ENCODE results near the gene CNTN1. TPM values are rescaled to one million over a fixed set of nuclear protein-coding genes. Genes with fewer than 3 reads are reported as not detected.
"Not testable (repeated sequence)": the region's sequence is repeated elsewhere in the genome, so short reads cannot be mapped to it uniquely, and the experiment has no call there.

CNTN1 gene
- total RNA-seq, 4 donors from 2014 or later, result 0.40 to 3.9 (median 0.68) TPM

DNA sequence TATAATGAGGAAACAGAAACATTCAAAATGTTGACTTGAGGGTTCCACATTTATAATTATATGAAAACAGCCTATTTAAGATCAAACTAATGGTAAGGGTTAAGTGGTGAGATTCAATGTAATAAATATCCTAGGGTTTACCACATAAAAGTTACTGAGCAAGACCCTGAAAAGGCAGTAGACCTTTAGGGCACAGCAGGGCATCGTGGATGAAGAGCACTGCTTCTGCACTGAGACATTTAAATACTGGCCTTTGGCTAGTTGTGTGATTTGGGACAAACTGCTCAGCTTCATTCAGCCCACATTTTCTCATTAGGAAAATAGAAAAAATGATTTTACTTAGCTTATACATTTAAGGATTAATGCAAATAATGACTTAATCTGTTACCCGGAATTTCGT is 42.0 kb downstream of the CNTN1 start:
- Histone ChIP-seq H3K4me3 (no peak overlapping the region), H3K27me3 (no peaks in the 10 kb centered on the region), H3K27ac (no peak overlapping the region), H3K9me3 (no peaks in the 10 kb centered on the region), H3K4me1 (no peaks in the 10 kb centered on the region), H3K36me3 (no peaks in the 10 kb centered on the region)
- no peak for DNase-seq
- TF ChIP-seq POLR2A (IDR thresholded peaks at IDR 0.05), result no peak
- TF ChIP-seq, protein P1, sequence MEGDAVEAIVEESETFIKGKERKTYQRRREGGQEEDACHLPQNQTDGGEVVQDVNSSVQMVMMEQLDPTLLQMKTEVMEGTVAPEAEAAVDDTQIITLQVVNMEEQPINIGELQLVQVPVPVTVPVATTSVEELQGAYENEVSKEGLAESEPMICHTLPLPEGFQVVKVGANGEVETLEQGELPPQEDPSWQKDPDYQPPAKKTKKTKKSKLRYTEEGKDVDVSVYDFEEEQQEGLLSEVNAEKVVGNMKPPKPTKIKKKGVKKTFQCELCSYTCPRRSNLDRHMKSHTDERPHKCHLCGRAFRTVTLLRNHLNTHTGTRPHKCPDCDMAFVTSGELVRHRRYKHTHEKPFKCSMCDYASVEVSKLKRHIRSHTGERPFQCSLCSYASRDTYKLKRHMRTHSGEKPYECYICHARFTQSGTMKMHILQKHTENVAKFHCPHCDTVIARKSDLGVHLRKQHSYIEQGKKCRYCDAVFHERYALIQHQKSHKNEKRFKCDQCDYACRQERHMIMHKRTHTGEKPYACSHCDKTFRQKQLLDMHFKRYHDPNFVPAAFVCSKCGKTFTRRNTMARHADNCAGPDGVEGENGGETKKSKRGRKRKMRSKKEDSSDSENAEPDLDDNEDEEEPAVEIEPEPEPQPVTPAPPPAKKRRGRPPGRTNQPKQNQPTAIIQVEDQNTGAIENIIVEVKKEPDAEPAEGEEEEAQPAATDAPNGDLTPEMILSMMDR (IDR thresholded peaks at IDR 0.05), result no peak

GRCh38 chr12:40735551-40736230 is 43.5 kb downstream of the CNTN1 start:
- H3K27me3 ChIP-seq, result no peaks in the 10 kb centered on the region
- no peak for DNase-seq
- no peak overlapping the region for H3K27ac ChIP-seq
- no peaks in the 10 kb centered on the region for H3K9me3 ChIP-seq
- H3K4me3 ChIP-seq, result no peak overlapping the region
- no peaks in the 10 kb centered on the region for H3K4me1 ChIP-seq
- H3K36me3 ChIP-seq, result no peaks in the 10 kb centered on the region
- no peak for TF ChIP-seq POLR2A (IDR thresholded peaks at IDR 0.05)
- TF ChIP-seq, protein P1 (IDR thresholded peaks at IDR 0.05), result no peak

DNA sequence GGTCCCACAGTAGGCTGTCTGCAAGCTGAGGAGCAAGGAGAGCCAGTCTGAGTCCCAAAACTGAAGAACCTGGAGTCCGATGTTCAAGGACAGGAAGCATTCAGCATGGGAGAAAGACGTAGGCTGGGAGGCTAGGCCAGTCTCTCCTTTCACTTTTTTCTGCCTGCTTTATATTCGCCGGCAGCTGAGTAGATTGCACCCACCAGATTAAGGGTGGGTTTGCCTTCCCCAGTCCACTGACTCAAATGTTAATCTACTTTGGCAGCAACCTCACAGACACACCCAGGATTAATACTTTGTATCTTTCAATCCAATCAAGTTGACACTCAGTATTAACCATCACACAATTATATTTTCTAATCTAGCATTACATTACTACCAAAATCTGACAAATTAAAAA is 45.2 kb downstream of the CNTN1 start:
- not testable (repeated sequence) for H3K9me3 ChIP-seq, H3K36me3 ChIP-seq, H3K4me3 ChIP-seq, H3K4me1 ChIP-seq, H3K27ac ChIP-seq, DNase-seq, H3K27me3 ChIP-seq

- H3K4me3 ChIP-seq, result no peak overlapping the region
- no peaks in the 10 kb centered on the region for H3K36me3 ChIP-seq
- H3K9me3 ChIP-seq, result no peaks in the 10 kb centered on the region
- H3K27ac ChIP-seq, result no peak overlapping the region
- H3K27me3 ChIP-seq, result no peaks in the 10 kb centered on the region
- H3K4me1 ChIP-seq, result no peaks in the 10 kb centered on the region
- no peak for DNase-seq
- TF ChIP-seq POLR2A (IDR thresholded peaks at IDR 0.05), result no peak
- TF ChIP-seq, protein P1 (IDR thresholded peaks at IDR 0.05), result no peak
Measured at GRCh38 chr12:40738856-40739255, 46.6 kb downstream of the CNTN1 start.

GRCh38 chr12:40742041-40742440 is 49.8 kb downstream of the CNTN1 start:
- Histone ChIP-seq H3K4me1 (no peaks in the 10 kb centered on the region), H3K27ac (no peak overlapping the region), H3K9me3 (no peaks in the 10 kb centered on the region), H3K36me3 (no peaks in the 10 kb centered on the region), H3K27me3 (no peaks in the 10 kb centered on the region), H3K4me3 (no peak overlapping the region)
- no peak for TF ChIP-seq POLR2A (IDR thresholded peaks at IDR 0.05)
- TF ChIP-seq, protein P1 (IDR thresholded peaks at IDR 0.05), result no peak
- DNase-seq, result no peak

GRCh38 chr12:40745386-40745785 is 53.1 kb downstream of the CNTN1 start:
- DNase-seq, result no peak
- Histone ChIP-seq H3K27ac (no peak overlapping the region), H3K9me3 (no peaks in the 10 kb centered on the region), H3K4me3 (no peak overlapping the region), H3K27me3 (no peaks in the 10 kb centered on the region), H3K36me3 (no peaks in the 10 kb centered on the region), H3K4me1 (no peaks in the 10 kb centered on the region)
- TF ChIP-seq, protein P1 (IDR thresholded peaks at IDR 0.05), result no peak
- TF ChIP-seq POLR2A (IDR thresholded peaks at IDR 0.05), result no peak

Data from Peyer's patch (tissue), 4 donors.